A549 (cell line): ENCODE measurements around the gene CNTF.

Experiments
- EP300 ChIP-seq, 2 experiments: fragments of >200 bp; sonication (Bioruptor Twin); formaldehyde crosslinking; IDR thresholded peaks; 2 replicates in 1 of 2; 3 replicates in 1 of 2; pipeline ENCODE4 v1.6.1; 2016 to 2017
- HEYL ChIP-seq: fragments of 250-450 bp; sonication (Bioruptor Pico); IDR thresholded peaks from 2 replicates; pipeline ENCODE4 v1.8.0; 2021; ENCODE audit warnings: mild to moderate bottlenecking, moderate library complexity
- MAZ ChIP-seq: fragments of 150-350 bp; IDR thresholded peaks from 2 replicates; pipeline ENCODE4 v1.6.1; 2014; ENCODE audit warnings: antibody characterized with exemption, low read depth, low read length, borderline replicate concordance
- MYC ChIP-seq: IDR thresholded peaks from 2 replicates; pipeline ENCODE4 v1.6.1; 2012; ENCODE audit warnings: mild to moderate bottlenecking, inconsistent platforms, low read length, improper control_type of control experiment, borderline replicate concordance
- POLR2A ChIP-seq: IDR thresholded peaks from 2 replicates; pipeline ENCODE4 v1.6.1; 2012; ENCODE audit warnings: mild to moderate bottlenecking, low read length
- RFX5 ChIP-seq: fragments of 450-650 bp; IDR thresholded peaks from 2 replicates; pipeline ENCODE4 v1.7.1; 2014; ENCODE audit warnings: antibody characterized with exemption, mild to moderate bottlenecking, moderate library complexity
- SREBF2 ChIP-seq: fragments of 450-650 bp; IDR thresholded peaks from 2 replicates; pipeline ENCODE4 v1.6.1; 2014; ENCODE audit warnings: mild to moderate bottlenecking, moderate library complexity
- TF ChIP-seq, protein P1 (sequence below): fragments of >200 bp; sonication (Bioruptor Twin); formaldehyde crosslinking; IDR thresholded peaks from 3 replicates; pipeline ENCODE4 v1.5.1; 2016
- TF ChIP-seq, protein P2 (sequence below): fragments of 150-350 bp; IDR thresholded peaks from 2 replicates; pipeline ENCODE4 v1.6.1; 2014; ENCODE audit warnings: low read depth, mild to moderate bottlenecking, low read length

- TF ChIP-seq, protein P1, sequence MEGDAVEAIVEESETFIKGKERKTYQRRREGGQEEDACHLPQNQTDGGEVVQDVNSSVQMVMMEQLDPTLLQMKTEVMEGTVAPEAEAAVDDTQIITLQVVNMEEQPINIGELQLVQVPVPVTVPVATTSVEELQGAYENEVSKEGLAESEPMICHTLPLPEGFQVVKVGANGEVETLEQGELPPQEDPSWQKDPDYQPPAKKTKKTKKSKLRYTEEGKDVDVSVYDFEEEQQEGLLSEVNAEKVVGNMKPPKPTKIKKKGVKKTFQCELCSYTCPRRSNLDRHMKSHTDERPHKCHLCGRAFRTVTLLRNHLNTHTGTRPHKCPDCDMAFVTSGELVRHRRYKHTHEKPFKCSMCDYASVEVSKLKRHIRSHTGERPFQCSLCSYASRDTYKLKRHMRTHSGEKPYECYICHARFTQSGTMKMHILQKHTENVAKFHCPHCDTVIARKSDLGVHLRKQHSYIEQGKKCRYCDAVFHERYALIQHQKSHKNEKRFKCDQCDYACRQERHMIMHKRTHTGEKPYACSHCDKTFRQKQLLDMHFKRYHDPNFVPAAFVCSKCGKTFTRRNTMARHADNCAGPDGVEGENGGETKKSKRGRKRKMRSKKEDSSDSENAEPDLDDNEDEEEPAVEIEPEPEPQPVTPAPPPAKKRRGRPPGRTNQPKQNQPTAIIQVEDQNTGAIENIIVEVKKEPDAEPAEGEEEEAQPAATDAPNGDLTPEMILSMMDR: no peak
- no peak for TF ChIP-seq POLR2A
- no peak for TF ChIP-seq MAZ
- TF ChIP-seq, protein P2, sequence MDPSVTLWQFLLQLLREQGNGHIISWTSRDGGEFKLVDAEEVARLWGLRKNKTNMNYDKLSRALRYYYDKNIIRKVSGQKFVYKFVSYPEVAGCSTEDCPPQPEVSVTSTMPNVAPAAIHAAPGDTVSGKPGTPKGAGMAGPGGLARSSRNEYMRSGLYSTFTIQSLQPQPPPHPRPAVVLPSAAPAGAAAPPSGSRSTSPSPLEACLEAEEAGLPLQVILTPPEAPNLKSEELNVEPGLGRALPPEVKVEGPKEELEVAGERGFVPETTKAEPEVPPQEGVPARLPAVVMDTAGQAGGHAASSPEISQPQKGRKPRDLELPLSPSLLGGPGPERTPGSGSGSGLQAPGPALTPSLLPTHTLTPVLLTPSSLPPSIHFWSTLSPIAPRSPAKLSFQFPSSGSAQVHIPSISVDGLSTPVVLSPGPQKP: no peak
- TF ChIP-seq RFX5: no peak
- TF ChIP-seq SREBF2: no peak
- no peak for TF ChIP-seq HEYL (CRISPR knock-in tag)
- no peak for TF ChIP-seq MYC
- no peak for TF ChIP-seq EP300 (IDR thresholded peaks at IDR 0.05)
These were observed at the start of gene CNTF for GRCh38 chr11:58622344-58622743.
